WTC11 (cell line): Measurements from ENCODE around the gene SEMA6D.

Source experiments
- CTCF ChIP-seq: fragments of 200-600 bp; IDR thresholded peaks from 2 replicates; pipeline ENCODE4 v1.8.0; 2022; ENCODE audit warnings: antibody characterized with exemption
- FOXJ3 ChIP-seq: sonication (generic); formaldehyde crosslinking; IDR thresholded peaks from 2 replicates; pipeline ENCODE4 v1.9.0; 2021; ENCODE audit warnings: missing genetic modification reagents, mild to moderate bottlenecking, borderline replicate concordance
- FOXK1 ChIP-seq: sonication (generic); formaldehyde crosslinking; IDR thresholded peaks from 2 replicates; pipeline ENCODE4 v1.8.0; 2022; ENCODE audit warnings: mild to moderate bottlenecking, moderate library complexity, missing genetic modification reagents
- MAX ChIP-seq: sonication (generic); formaldehyde crosslinking; IDR thresholded peaks from 2 replicates; pipeline ENCODE4 v1.8.0; 2022; ENCODE audit warnings: mild to moderate bottlenecking, missing genetic modification reagents
- RORB ChIP-seq: fragments of 250-450 bp; sonication (Bioruptor Pico); IDR thresholded peaks from 2 replicates; pipeline ENCODE4 v1.9.0; 2021; ENCODE audit warnings: mild to moderate bottlenecking
- SP1 ChIP-seq: sonication (generic); formaldehyde crosslinking; conservative IDR thresholded peaks from 2 replicates; pipeline ENCODE4 v1.8.1; 2022; ENCODE audit warnings: missing genetic modification reagents

GRCh38 chr15:47757331-47757730, 40.0 kb downstream of the SEMA6D start:
- no peak for TF ChIP-seq CTCF
- no peak for TF ChIP-seq RORB (CRISPR knock-in tag)
- no peak for TF ChIP-seq SP1 (CRISPR knock-in tag)
- no peak for TF ChIP-seq FOXK1
- no peak for TF ChIP-seq FOXJ3 (CRISPR knock-in tag)
- TF ChIP-seq MAX (CRISPR knock-in tag) = no peak
